HCT116 (cell line): Measurements from ENCODE around the gene SPRR2B. TPM values are rescaled to one million over a fixed set of nuclear protein-coding genes. Genes with fewer than 3 reads are reported as not detected.
A peak's percentile ranks its signal among the peaks of the same experiment; 100 is the strongest.

Source experiments
- ATAC-seq: fragments of 200-7000 bp; cut with Tn5 transposase; 2 replicates; pipeline ENCODE4 v1.9.1; 2020; ENCODE audit warnings: mild to moderate bottlenecking, moderate library complexity
- BruUV-seq: library from RNA; stranded (reverse); fragments of 400-500 nt; replicated peaks from 2 replicates; lab custom pipeline; 2021; lab: Mats Ljungman, UMichigan
- CTCF ChIA-PET: fragments of 300-600 bp; sonication (Branson Sonifier 250); formaldehyde crosslinking; loops from one replicate; lab custom pipeline; 2021; ENCODE audit warnings: antibody characterized with exemption; lab: Charles Lee
- POLR2A ChIA-PET: fragments of 300-600, 350-600 bp; sonication (Branson Sonifier 250); formaldehyde crosslinking; loops from one replicate; lab custom pipeline; 2021; ENCODE audit warnings: antibody characterized with exemption; lab: Charles Lee
- RAD21 ChIA-PET, 2 experiments: fragments of 300-600 bp; sonication (Branson Sonifier 250); formaldehyde crosslinking; loops; one replicate each; lab custom pipeline; 2023; ENCODE audit warnings: low total read pairs in 2 of 2; ENCODE audit not compliant: uncharacterized antibody in 2 of 2, unreplicated experiment in 2 of 2, low non-redundant PET in 1 of 2; lab: Charles Lee
- DNase-seq: peaks from one replicate; pipeline ENCODE4 v3.0.0-alpha.2; 2010; ENCODE audit warnings: low read depth, low spot score
- H2AFZ ChIP-seq: fragments of 200-600 bp; shearing (Covaris generic), sonication (generic); 2 replicates; pipeline ENCODE4 v1.6.1; 2017; ENCODE audit warnings: low read depth, mixed run types, mixed read lengths, antibody characterized with exemption, low read length; ENCODE audit not compliant: poor library complexity, severe bottlenecking
- H3K27ac ChIP-seq: 2 replicates; pipeline ENCODE4 v1.5.1; 2012; ENCODE audit warnings: low read depth, low read length
- H3K27me3 ChIP-seq: fragments of 200-600 bp; sonication (generic); 2 replicates; pipeline ENCODE4 v1.6.1; 2016; ENCODE audit warnings: mixed run types, low read length, mixed read lengths; ENCODE audit not compliant: insufficient read depth
- H3K36me3 ChIP-seq, 2 experiments: fragments of 200-500 bp in 1 of 2; fragments of 200-600 bp in 1 of 2; sonication (Bioruptor generic) in 1 of 2; sonication (generic) in 1 of 2; 2 replicates each; pipeline versions ENCODE4 v1.5.1 to v1.6.1; 2014 to 2016; ENCODE audit warnings: low read length in 2 of 2, inconsistent platforms in 1 of 2, mixed read lengths in 1 of 2, mixed run types in 1 of 2; ENCODE audit not compliant: insufficient read depth in 2 of 2, control insufficient read depth in 1 of 2
- H3K4me1 ChIP-seq, 2 experiments: fragments of 200-600 bp in 1 of 2; sonication (generic) in 1 of 2; 2 replicates each; pipeline versions ENCODE4 v1.5.1 to v1.6.1; 2012 to 2017; ENCODE audit warnings: low read length in 2 of 2, inconsistent platforms in 1 of 2, mild to moderate bottlenecking in 1 of 2, mixed read lengths in 1 of 2, mixed run types in 1 of 2, moderate library complexity in 1 of 2; ENCODE audit not compliant: insufficient read depth in 2 of 2, control insufficient read depth in 1 of 2
- H3K4me2 ChIP-seq: fragments of 200-600 bp; sonication (generic); 2 replicates; pipeline ENCODE4 v1.6.1; 2017; ENCODE audit warnings: mixed run types, low read length, mixed read lengths
- H3K4me3 ChIP-seq, 2 experiments: fragments of 200-600 bp in 1 of 2; sonication (generic) in 1 of 2; replicated peaks in 1 of 2; 2 replicates each; pipeline ENCODE4 v1.5.1; 2011 to 2016; ENCODE audit warnings: low read length in 2 of 2, control low read depth in 1 of 2, low read depth in 1 of 2, mild to moderate bottlenecking in 1 of 2, mixed read lengths in 1 of 2, mixed run types in 1 of 2
- H3K79me2 ChIP-seq: fragments of 200-600 bp; sonication (generic); 2 replicates; pipeline ENCODE4 v1.6.1; 2017; ENCODE audit warnings: mild to moderate bottlenecking, mixed run types, low read length, moderate library complexity, mixed read lengths; ENCODE audit not compliant: insufficient read depth
- H3K9ac ChIP-seq: fragments of 200-600 bp; sonication (generic); 2 replicates; pipeline ENCODE4 v1.6.1; 2016; ENCODE audit warnings: low read length, mixed read lengths
- H3K9me2 ChIP-seq: fragments of 200-600 bp; sonication (generic), shearing (Covaris generic); 2 replicates; pipeline ENCODE4 v1.6.1; 2017; ENCODE audit warnings: mixed run types, mild to moderate bottlenecking, moderate library complexity; ENCODE audit not compliant: insufficient read depth
- H3K9me3 ChIP-seq, 2 experiments: fragments of 200-500 bp in 1 of 2; fragments of 200-600 bp in 1 of 2; sonication (Bioruptor generic) in 1 of 2; sonication (generic) in 1 of 2; 2 replicates each; pipeline ENCODE4 v1.6.1; 2014 to 2017; ENCODE audit warnings: low read length in 2 of 2, mixed read lengths in 2 of 2, inconsistent platforms in 1 of 2, low read depth in 1 of 2, mild to moderate bottlenecking in 1 of 2, mixed run types in 1 of 2, moderate library complexity in 1 of 2; ENCODE audit not compliant: control insufficient read depth in 1 of 2, insufficient read depth in 1 of 2
- H4K20me1 ChIP-seq: fragments of 200-600 bp; sonication (generic), shearing (Covaris generic); 2 replicates; pipeline ENCODE4 v1.6.1; 2017; ENCODE audit warnings: mixed run types, mild to moderate bottlenecking, moderate library complexity; ENCODE audit not compliant: insufficient read depth
- CEBPB ChIP-seq: IDR thresholded peaks from 2 replicates; pipeline ENCODE4 v1.6.1; 2012; ENCODE audit warnings: low read depth
- SRF ChIP-seq: IDR thresholded peaks from 2 replicates; pipeline ENCODE4 v1.6.1; 2012; ENCODE audit warnings: low read depth
- ZFX ChIP-seq: fragments of 450-650 bp; IDR thresholded peaks from 2 replicates; pipeline ENCODE4 v1.6.1; 2017
- intact Hi-C: fragments of 100-400 bp; cut with micrococcal nuclease; formaldehyde crosslinking; loops from 2 replicates; pipeline ENCODE4 v1.10.0; 2022
- total RNA-seq: library from RNA; stranded (reverse); gene quantifications from one replicate; pipeline ENCODE4 v1.2.1, GENCODE V29; 2021; ENCODE audit not compliant: unreplicated experiment

The SPRR2B gene
- total RNA-seq, 1 experiment from 2014 or later = not detected

GRCh38 chr1:153030895-153031294 lies 40.5 kb downstream of the SPRR2B start, which contains the start of gene SPRR1B:
TSS of gene SPRR1B (plus strand) at chr1:153031203. CDS start at chr1:153032346, 1,143 bp downstream.
- no peaks in the 10 kb centered on the region for H3K36me3 ChIP-seq
- peaks cover 0 to 6% of the 10 kb centered on the region in 2 experiments; a peak in 1 of 4 replicates for H3K4me1 ChIP-seq
- H3K9me2 ChIP-seq = no peaks in the 10 kb centered on the region
- H4K20me1 ChIP-seq = no peaks in the 10 kb centered on the region
- ATAC-seq (no peak), DNase-seq (no peak)
- ChIA-PET RAD21 (no interaction called here), CTCF (no interaction called here), POLR2A (no interaction called here)
- 0 out of 2 replicates have a peak, but pooled peaks have one; percentile 19 for TF ChIP-seq CEBPB
- TF ChIP-seq SRF = no peak
- H2AFZ ChIP-seq = no peak within 1 kb of the TSS
- peaks cover 12% of the 10 kb centered on the region; the same call in 1 of the 2 replicates for H3K27me3 ChIP-seq
- intact Hi-C loops = loop anchor here (5.0 kb wide), 2 partner anchors 159 to 379 kb away; no protein-coding TSS in a partner anchor
- H3K4me3 ChIP-seq = no peak within 1 kb of the TSS
- no peaks in the 10 kb centered on the region for H3K9me3 ChIP-seq
- no peak within 1 kb of the TSS for H3K9ac ChIP-seq
- no peak within 1 kb of the TSS for H3K27ac ChIP-seq
- H3K79me2 ChIP-seq = no peaks in the 10 kb centered on the region
- no TSS peak for BruUV-seq
- H3K4me2 ChIP-seq = no peak within 1 kb of the TSS

DNA sequence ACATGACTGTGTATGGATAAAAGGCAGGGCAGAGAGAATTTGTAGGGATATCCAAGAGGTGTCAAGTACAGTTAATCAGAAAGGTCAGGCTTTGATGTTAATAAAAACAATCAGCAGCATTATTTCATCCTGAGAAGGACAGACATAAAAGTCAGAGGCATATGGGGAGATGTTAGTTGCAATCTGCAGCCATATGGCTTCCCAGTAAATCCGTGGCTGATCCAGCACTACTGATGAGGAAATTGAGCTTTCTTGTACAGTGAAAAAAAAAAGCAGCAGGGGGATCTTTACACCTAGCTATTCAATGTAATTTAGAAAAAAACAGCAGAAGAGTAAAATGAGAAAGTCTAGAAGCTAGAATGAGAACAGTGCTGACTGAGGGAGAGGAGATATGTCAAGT lies 42.6 kb downstream of the SPRR2B start:
- H3K79me2 ChIP-seq = no peaks in the 10 kb centered on the region
- ChIA-PET RAD21 (no interaction called here), POLR2A (no interaction called here)
- intact Hi-C loops = no loop called here
- H3K9me2 ChIP-seq = no peaks in the 10 kb centered on the region
- no peak for ATAC-seq
- no peak overlapping the region for H3K27ac ChIP-seq
- no peaks in the 10 kb centered on the region for H4K20me1 ChIP-seq
- no peaks in the 10 kb centered on the region for H3K36me3 ChIP-seq
- H3K4me3 ChIP-seq = no peak overlapping the region
- H2AFZ ChIP-seq = no peak overlapping the region
- H3K9me3 ChIP-seq = no peaks in the 10 kb centered on the region
- TF ChIP-seq ZFX = no peak
- TF ChIP-seq, all 23 proteins: peak for 0
- peaks cover 0 to 6% of the 10 kb centered on the region in 2 experiments; a peak in 1 of 4 replicates for H3K4me1 ChIP-seq
- peaks cover 16% of the 10 kb centered on the region; the same call in 1 of the 2 replicates for H3K27me3 ChIP-seq
- BruUV-seq = no TSS peak
- CTCF ChIA-PET = no interaction called here
- no peak overlapping the region for H3K9ac ChIP-seq
- DNase-seq = no peak
- H3K4me2 ChIP-seq = no peak overlapping the region
